ENCODE measurements around the gene SKAP1. TPM values are rescaled to one million over a fixed set of nuclear protein-coding genes. Genes with fewer than 3 reads are reported as not detected.
"Not testable (repeated sequence)": the region's sequence is repeated elsewhere in the genome, so short reads cannot be mapped to it uniquely, and the experiment has no call there.

The SKAP1 gene
- not detected for polyA plus RNA-seq (2013, experiment 1 of 2; ENCODE audit: insufficient read length)
- polyA plus RNA-seq (2013, experiment 2 of 2; ENCODE audit: insufficient read length) = not detected

- no peak for DNase-seq
Observed at GRCh38 chr17:48429638-48430586, at the start of gene SKAP1. SKAP1 (minus strand) TSS chr17:48430214.

GRCh38 chr17:48479014-48479402 lies 49.0 kb upstream of the SKAP1 start:
- DNase-seq = no peak

- no peak for DNase-seq
Observed at GRCh38 chr17:48478224-48479013, 48.4 kb upstream of the SKAP1 start.

GRCh38 chr17:48477221-48477620 lies 47.2 kb upstream of the SKAP1 start:
- no peak for DNase-seq

DNA sequence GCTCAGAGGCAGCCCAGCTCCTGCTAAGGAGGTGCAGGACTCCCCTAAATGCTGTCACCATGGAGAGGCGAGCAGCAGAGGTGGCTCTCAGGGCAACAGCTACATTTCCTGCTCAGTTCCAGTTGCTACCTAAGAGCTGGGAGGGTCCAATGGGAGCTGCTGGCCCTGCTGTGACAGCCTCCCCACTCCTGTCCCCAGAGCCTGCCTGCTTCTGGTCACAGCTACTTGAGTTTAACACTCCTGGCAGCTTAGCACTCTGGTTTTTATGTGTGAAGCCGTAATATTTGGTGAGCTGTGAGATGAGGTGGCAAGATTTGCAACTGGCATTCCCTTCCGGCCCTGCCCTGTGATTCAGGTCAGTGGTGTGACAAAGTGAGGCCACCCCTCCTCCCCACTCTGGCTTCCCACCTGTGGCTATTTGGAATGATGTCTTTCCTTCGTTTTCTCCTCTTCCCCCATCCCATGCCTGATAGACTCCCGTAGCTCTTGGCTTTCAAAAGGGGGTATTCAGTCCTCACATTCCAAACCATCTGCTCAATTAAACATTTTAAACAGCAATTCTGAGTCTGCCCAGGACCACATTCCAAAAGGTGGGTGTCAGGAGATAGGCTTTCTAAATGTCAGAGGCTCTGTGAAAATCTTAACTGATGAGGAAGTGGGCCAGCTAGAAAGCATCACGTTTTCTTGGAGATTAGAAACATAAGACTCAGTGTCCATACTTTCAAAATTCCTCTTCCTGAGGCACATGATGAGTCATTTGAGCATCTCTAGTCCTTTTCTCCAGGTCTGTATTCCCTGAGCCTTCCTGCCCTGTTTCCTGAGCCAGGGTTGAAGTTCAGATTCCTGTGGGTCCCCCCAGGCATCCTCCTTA lies 42.6 kb upstream of the SKAP1 start:
- DNase-seq = peak; percentile 65

DNA sequence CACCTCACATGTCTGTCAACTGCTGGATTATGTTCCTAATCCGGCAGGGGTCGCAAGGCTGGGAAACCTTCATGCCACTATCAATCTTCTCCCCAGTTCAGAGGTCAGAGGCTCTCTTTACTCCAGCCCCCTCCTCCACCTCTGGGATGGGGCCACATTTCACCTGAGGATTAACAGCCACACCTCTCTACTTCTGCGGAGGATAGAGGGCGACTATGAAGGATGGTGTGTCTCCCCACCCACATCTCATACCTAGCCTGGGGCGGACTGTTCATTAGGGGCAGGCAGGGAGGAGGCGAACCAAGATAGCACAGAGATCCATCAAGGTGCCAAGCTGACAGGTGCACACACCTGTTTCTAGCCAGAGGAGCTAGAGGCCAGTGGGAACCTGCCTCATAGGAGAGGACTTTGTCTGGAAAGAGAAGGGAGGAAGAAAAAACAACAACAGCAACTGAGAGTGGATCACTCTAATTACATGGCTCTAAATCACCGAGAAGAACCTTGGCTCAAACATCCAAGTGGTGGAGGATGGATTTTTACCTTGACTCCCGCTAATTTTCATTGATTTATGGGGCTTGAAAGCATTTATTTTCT lies 41.9 kb upstream of the SKAP1 start:
- DNase-seq = no peak

DNA sequence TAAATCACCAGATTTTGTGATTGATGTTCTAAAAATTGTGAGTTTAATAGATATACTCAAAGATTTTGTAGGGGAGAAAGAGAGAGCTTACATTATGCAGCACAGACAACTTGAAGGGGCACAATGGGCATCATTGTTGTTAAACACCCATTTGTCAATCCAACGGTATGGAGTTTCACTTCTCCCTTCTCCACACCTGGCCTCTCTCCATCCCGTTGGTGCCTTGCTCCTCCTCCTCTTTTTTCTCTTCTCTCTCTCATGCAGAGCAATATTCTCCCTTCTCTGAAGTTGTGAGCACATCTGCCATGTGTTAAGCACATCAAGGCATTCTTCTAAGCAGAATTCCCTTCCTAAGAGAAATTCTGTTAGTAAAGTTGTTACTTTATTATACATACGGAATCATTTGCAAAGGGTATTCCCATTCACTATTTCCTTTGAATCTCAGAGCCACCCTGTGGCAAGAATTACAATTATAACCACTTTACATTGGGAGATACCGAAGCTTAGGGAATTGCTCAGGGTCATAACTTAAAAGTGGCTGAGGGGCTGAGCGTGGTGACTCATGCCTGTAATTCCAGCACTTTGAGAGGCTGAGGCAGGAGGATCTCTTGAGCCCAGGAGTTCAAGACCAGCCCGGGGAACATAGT lies 40.5 kb upstream of the SKAP1 start:
- peak; percentile 70 for DNase-seq

- no peak for DNase-seq
Observed at GRCh38 chr17:48469227-48469626, 39.2 kb upstream of the SKAP1 start.

- DNase-seq = no peak
Observed at GRCh38 chr17:48468299-48468698, 38.3 kb upstream of the SKAP1 start.

DNA sequence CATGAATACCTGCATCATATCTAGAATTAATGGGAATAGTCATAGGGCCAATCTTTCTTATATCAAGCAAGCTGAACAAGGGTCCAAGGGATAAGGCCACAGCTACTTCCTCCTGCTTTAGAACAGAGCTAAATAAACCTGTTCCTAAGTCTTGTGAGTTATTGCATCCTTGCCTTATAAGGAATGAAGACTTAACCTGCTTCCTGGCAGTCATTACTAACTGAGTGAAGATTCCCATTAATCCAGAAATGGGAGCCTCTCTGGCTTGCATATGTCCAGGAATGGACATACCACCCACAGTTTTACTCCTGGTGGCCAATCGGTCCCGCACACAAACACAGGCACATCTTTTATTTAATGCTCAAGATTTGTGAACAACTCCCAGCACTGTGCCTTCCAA lies 35.9 kb upstream of the SKAP1 start:
- no peak for DNase-seq

- no peak for DNase-seq
Observed at GRCh38 chr17:48463526-48463925, 33.5 kb upstream of the SKAP1 start.

DNA sequence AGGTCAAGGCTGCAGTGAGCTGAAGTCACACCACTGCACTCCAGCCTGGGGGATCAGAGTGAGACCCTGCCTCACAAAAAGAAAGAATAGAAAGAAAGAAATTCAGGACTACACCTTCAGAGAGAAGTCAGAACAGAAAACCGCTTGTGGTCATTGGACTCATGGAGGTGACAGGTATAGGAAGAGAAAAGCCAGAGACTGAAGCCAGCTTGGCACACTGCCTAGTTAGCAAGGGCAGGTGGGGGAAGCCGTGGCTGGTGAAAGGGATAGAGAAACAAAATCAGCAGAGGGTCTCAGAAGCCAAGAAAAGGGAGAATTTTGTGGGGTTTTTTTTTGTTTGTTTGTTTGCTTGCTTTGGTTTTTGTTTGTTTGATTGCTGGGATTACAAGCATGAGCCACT lies 32.9 kb upstream of the SKAP1 start:
- DNase-seq = no peak

GRCh38 chr17:48460052-48460451 lies 30.0 kb upstream of the SKAP1 start:
- DNase-seq = no peak

DNA sequence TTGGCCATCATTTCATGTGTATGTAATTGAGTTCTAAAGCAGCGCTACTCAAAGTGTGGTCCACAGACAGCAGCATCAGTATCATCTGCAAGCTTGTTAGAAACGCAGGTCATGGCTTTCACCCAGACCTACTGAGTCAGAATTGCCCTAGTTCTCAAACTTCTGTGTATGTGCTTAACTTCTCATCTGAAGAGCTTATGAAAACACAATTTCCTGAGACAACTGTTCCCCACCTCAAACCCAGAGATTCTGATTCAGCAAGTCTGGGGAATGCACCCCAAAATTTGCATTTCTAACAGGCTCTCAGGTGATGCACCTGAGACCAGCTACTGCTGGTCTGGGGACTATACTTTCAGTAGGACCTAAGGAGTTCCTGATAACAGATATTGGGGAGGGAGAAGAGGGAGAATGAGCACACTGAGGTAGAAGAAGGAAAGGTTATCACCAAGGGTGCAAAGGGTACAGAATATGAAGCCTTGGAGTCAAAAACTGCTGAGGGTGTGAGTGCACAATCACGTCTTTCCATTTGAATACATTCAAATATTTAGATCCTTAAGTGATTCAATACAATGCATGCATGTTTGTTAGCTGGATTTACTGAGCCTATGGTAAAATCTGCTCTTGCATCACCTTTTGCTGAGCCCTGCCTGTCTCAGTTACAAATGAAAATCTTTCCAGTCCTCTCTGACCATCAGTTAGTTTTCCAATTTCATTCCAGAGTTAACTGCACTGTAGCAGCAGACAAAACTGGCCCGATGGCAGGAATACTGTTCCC lies 29.2 kb upstream of the SKAP1 start:
- DNase-seq = no peak

GRCh38 chr17:48457080-48457836 lies 27.2 kb upstream of the SKAP1 start:
- DNase-seq = peak; percentile 48

- DNase-seq = no peak
Observed at GRCh38 chr17:48456589-48456988, 26.6 kb upstream of the SKAP1 start.

- DNase-seq = no peak
Observed at GRCh38 chr17:48455791-48456190, 25.8 kb upstream of the SKAP1 start.

GRCh38 chr17:48453447-48453846 lies 23.4 kb upstream of the SKAP1 start:
- no peak for DNase-seq

- no peak for DNase-seq
Observed at GRCh38 chr17:48451489-48451888, 21.5 kb upstream of the SKAP1 start.

GRCh38 chr17:48449335-48449734 lies 19.3 kb upstream of the SKAP1 start:
- DNase-seq = not testable (repeated sequence)
